Fibroblast of skin of right quadriceps (primary cell): ENCODE data around the gene DAAM1.

Experiments
- DNase-seq: peaks from one replicate; pipeline ENCODE4 v3.0.0-alpha.2; 2013

Gene DAAM1

DNA sequence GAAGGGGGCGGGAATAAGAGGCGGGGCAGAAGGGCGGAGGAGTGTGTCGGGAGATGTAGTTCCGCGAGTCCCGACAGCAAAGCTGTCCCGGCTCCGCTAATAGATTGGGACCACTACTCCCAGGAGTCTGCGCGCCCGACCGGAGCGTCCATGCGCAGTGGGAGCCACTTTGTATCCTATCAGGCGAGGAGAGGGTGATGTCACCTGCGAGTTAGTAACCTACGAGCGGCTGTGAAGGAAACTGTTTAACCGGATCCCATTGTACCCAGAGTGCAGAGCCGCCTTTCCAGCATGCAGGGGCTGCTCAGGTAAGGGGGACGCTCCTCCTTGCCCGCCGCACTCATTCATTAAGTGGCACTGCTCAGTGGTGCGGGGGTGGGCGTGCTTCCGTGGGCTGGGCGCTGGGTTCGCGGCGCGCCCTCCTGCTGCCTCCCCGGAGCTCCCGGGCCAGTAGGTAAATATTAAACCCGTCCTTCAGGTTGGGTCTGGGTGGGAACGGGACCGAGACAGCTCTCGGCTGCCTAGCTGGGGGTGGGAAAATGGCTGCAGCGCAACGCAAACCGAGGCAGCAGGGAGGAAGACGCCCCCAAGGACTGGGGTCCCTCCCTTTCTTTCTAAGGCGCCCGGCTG, at the start of gene DAAM1:
DAAM1 (plus strand) TSS at position 207 of the 630 bp plus-strand sequence. CDS start 74,811 bp downstream, outside the sequence.
- DNase-seq = peak; percentile 98

GRCh38 chr14:59139324-59139723, 49.1 kb upstream of the DAAM1 start:
- no peak for DNase-seq

- DNase-seq = no peak
Observed at GRCh38 chr14:59140106-59140843, 48.2 kb upstream of the DAAM1 start.

DNA sequence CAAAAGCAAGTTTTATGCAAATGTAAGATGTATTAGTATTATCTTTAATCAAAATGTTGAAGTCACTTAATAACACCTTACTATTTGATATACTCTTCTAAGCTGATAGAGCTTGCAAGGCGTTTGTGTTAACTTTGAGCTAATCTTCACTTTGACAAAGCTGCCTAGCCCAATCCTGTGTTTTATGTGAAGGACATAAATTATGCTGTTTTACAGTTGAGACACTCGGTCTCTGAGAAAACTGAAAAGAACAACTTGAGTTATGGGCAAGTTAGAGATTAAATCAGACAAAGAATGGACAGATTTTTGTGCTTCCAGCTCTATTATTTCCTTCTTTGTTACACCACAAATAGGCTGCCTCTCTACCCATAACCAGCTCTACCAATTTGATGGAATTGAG, 42.0 kb upstream of the DAAM1 start:
- DNase-seq = no peak

DNA sequence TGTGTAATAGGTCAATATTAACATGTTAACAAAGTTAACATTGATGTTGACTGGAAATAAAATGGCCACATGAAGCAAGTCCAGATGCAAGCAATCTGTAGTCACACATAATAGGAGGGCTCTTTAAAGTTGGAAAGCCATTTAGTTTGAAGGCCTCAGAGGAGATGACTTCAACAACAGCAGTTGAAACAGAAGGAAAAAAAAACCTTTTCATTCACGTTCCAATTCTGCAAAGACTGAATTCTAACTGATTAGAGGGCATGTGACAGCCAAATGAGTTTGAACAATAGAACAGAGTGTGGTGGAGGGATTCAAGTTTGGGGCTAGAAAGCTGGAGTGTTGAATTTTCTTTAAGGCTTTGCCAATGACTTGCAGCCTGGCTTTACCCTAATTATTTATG, 41.5 kb upstream of the DAAM1 start:
- DNase-seq = no peak

GRCh38 chr14:59148334-59148900, 40.0 kb upstream of the DAAM1 start:
- DNase-seq = no peak

- DNase-seq = no peak
Observed at GRCh38 chr14:59150990-59151389, 37.5 kb upstream of the DAAM1 start.

DNA sequence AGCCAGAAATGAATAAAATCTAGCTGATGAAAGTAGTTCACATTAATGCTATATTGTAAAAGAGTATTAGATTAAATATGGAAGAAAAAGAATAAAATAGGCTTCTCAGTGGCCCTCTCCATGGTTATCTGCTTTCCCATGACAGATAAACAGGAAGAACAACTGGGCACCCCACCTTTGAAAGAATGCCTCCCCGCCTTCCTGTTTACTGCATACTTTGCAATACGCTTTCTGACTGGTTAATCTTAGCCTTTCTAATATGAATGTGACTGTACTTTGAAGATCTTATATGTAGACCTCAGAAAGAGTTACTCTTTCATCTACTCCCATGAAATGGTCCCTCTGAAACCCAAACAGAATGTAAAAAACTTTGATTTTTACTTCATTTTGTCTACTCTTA, 34.1 kb upstream of the DAAM1 start:
- no peak for DNase-seq

DNA sequence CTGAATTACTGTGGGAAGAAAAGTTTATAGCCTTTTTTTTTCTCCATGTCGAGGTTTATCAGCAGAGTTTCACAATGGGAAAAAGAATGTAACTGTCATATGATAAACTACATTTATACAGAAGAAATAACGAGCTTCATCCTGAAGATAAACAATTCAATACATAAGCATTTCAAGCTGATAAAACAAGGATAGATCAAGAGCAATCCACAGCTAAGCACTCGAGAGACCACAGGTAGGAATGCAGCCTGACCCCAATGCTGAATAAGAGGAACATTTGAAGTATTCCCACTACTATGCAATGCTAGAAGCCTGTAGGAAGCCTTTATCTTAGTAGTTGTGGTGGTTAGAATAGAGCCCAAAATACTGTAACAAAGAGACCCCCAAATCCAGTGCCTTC, 32.6 kb upstream of the DAAM1 start:
- DNase-seq = no peak

GRCh38 chr14:59159169-59159568, 29.3 kb upstream of the DAAM1 start:
- DNase-seq = no peak

- no peak for DNase-seq
Observed at GRCh38 chr14:59160506-59160905, 28.0 kb upstream of the DAAM1 start.

- peak; percentile 84 for DNase-seq
Observed at GRCh38 chr14:59161561-59162175, 26.8 kb upstream of the DAAM1 start.

- no peak for DNase-seq
Observed at GRCh38 chr14:59166258-59166657, 22.2 kb upstream of the DAAM1 start.

- no peak for DNase-seq
Observed at GRCh38 chr14:59175404-59175803, 13.1 kb upstream of the DAAM1 start.

DNA sequence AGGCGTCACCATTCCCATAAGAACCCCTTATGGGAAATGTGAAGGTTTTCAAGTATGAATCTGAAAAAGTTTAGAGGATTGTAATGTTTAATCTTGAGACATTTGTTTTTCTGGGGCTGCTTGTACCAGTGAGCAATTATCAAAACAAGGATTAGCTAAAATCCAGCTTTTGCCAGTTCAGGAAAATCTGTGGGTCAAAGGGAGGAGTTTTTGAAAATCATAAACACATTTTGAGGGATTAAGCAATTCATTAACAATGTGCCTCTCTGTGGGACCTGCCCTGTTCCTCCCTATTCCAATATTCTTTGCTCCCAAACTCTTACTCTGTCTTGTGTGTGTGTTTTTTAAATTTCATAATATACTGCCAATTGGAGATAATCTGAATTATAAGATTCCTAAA, 11.7 kb upstream of the DAAM1 start:
- DNase-seq = no peak

DNA sequence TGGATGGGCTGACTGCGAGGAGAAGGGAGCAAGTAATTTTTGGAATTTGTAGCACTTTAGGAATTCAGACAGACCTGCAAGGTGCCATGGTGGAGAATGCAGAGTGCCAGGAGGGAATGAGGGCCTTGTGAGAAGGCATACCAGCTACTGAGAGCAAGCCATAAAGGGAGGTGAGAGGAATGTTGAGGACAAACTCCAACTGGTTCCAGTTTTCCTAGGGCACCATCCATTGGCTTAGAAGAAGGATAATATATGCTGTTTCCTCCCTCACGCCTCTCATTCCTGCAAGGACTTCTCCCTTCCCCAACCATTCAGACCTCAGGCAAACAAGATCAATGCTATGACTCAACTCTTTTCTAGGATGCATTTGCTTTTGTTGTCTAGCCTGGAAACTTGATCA, 11.2 kb upstream of the DAAM1 start:
- DNase-seq = no peak

GRCh38 chr14:59181791-59182190, 6.7 kb upstream of the DAAM1 start:
- no peak for DNase-seq

- no peak for DNase-seq
Observed at GRCh38 chr14:59182641-59183040, 5.8 kb upstream of the DAAM1 start.

DNA sequence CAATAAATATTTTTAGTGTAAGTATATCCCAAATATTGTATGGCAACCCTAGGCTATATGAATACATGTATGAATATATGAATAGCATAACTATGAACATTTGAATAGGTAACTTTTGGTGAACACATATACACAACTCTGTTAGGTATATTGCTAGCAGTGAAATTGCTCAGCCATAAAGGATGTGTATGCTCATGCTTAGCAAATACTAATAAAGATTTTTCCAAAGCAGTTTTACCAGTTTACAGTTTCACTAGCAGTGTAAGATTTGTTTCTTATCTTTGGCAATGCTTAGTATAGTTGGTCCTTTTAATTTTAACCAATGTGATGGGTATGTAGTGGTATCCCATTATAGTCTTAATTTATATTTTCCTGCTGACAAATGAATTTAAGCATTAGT, 5.3 kb upstream of the DAAM1 start:
- no peak for DNase-seq

- no peak for DNase-seq
Observed at GRCh38 chr14:59184396-59184795, 4.1 kb upstream of the DAAM1 start.

- DNase-seq = no peak
Observed at GRCh38 chr14:59185676-59186075, 2.8 kb upstream of the DAAM1 start.

- no peak for DNase-seq
Observed at GRCh38 chr14:59186306-59186705, 2.2 kb upstream of the DAAM1 start.

GRCh38 chr14:59187118-59187517, 1.3 kb upstream of the DAAM1 start:
- no peak for DNase-seq
